SIG-M5 treated with dmso at 0.1 percent for 504 hours (cell line): ENCODE measurements around the gene CHD8.
"Not testable (repeated sequence)": the region's sequence is repeated elsewhere in the genome, so short reads cannot be mapped to it uniquely, and the experiment has no call there.

Experiments used
- DNase-seq: peaks from one replicate; lab custom pipeline; 2025; ENCODE audit not compliant: unreplicated experiment; lab: John Stamatoyannopoulos, UW

Gene CHD8, protein sequence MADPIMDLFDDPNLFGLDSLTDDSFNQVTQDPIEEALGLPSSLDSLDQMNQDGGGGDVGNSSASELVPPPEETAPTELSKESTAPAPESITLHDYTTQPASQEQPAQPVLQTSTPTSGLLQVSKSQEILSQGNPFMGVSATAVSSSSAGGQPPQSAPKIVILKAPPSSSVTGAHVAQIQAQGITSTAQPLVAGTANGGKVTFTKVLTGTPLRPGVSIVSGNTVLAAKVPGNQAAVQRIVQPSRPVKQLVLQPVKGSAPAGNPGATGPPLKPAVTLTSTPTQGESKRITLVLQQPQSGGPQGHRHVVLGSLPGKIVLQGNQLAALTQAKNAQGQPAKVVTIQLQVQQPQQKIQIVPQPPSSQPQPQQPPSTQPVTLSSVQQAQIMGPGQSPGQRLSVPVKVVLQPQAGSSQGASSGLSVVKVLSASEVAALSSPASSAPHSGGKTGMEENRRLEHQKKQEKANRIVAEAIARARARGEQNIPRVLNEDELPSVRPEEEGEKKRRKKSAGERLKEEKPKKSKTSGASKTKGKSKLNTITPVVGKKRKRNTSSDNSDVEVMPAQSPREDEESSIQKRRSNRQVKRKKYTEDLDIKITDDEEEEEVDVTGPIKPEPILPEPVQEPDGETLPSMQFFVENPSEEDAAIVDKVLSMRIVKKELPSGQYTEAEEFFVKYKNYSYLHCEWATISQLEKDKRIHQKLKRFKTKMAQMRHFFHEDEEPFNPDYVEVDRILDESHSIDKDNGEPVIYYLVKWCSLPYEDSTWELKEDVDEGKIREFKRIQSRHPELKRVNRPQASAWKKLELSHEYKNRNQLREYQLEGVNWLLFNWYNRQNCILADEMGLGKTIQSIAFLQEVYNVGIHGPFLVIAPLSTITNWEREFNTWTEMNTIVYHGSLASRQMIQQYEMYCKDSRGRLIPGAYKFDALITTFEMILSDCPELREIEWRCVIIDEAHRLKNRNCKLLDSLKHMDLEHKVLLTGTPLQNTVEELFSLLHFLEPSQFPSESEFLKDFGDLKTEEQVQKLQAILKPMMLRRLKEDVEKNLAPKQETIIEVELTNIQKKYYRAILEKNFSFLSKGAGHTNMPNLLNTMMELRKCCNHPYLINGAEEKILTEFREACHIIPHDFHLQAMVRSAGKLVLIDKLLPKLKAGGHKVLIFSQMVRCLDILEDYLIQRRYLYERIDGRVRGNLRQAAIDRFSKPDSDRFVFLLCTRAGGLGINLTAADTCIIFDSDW (N-terminal part only)

DNA sequence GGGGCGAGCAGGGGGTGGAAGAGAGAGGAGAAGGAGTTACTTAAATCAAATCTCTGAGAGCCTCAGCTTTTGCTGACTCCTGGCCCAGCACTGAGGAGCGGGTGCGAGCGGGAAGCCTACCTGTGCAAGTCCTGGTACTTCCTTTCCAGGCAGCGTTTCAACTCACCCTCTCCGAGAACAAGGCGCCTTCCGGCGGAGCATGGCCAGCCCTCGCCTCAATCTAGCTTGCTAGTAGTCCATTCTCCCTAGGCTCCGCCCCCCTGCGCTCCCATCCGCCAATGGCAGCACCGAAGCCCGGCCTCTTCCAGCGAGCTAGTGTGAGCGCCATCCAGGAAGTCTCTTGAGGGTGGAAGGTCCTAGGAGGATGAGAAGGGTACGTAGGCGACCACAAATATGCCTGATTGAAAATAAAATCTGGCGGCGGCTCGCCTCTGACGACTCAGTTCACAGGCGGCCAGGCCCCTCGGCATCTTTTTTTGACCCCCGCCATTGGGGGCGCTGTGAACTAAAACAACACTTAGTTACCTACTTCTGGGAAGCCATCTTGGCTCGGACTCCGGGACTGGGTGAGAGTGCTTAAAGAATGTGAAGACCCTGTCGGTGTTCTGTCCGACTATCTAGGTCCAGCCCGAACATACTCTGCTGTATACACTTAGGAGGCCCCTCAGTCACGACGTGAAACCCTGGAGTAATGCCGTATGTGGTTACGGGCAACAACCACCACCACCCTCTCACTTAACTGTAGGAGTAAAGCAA is at the start of gene CHD8:
CHD8 (minus strand) TSS at position 212 of the 756 bp plus-strand sequence. CDS start 24,480 bp downstream, outside the sequence.
- peak; percentile 100 for DNase-seq

DNA sequence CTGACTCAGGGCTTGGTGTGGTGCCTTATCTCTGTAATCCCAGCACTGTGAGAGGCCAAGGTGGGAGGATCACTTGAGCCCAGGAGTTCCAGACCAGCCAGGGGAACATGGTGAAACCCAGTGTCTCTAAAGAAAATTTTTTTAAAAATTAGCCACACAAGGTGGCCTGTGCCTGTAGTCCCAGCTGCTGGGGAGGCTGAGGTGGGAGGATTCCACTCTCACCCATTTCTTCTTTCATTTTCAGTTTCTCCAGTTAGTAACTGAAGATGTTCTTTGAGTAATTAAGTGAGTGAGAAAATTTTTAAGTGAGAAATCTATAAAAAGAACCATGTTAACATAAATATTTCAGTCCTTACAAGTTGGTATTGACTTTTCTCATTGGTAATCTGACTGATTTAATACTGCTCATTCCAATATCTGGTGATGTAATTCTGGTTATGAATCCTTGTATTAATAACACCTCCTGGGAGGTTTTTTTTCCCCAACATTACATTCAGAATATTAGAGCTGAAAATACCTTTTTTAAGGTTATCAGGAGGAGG is 49.2 kb upstream of the CHD8 start:
- DNase-seq: no peak

DNA sequence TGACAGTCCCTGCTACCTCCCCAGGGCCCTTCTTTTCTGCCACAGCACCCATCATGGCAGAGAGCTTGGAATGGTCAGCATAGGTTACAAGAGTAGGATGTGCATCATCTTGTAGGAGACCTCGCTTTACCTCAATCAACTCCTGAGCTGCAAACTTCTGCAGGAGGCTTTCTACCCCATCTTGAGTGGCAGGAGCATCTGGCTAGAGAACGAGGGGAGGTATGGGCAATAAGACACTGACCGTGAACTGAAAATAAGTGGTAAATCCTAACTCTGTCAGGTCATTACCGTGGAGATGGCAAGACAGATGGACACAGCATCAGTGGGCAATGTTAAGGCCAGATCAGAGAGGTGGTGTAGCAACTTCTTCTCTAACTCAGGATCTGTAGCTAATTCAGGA is 47.5 kb upstream of the CHD8 start:
- DNase-seq: no peak

DNA sequence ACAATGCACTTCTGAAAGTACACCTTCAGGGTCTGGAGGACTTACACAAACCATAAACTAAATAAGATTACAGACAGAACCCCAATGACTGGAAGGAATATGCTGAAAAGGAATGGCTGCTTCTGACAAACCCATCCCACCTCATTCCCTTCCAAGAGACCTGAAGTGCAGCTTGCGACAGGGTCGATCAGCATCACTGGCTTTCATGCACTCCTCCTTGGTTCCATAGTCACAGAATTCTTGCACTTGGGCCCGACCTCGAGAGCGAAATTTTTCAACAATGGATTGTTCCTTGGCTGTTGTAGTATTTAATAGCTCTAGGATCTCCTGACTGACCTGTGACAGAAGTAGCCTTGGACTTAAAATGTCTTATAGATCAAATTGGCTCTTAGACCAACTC is 45.6 kb upstream of the CHD8 start:
- DNase-seq: no peak

DNA sequence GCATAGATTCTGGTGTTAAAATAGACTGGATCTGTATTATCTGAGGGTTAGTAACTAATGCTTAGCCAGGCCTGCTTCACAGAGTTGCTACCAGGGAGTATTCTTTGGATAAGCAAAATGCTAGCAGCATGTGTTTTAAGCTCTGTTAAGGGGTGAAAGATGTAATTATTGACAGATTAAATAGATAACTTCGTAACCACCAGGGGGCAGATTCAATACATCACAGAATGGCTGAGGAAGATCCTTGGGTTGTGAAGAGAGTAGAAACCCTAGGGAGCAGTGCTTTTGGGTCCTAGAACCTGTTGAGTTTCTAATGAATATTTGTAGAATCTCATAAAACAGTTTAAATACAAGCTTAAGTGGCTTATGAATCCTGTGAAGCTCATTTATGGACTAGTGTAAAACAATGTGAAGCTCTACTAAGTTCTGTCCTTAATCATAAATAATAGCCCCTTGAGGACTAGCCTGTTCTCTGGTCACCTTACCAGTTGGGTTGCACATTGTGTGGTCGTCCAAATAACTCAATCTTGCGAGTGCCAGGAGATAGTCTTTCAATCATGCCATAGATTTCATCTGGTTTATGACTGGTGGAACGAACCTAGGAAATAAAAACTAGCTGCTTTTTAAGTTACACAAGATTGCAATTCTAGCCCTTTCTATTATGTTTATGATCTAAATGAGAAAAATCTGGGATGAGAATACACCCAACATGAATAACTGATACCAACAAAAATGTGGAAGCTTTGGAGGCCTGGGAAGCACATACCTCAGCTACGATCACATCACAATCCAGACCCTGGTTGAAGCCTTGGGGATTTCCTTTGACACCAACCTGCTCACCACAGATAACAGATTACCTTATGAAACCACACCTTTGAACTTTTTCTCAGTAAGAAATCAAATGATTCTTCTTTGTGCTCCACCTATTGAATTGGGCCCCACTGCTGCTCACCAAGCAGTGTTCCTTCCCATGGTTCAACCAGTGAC is 42.9 kb upstream of the CHD8 start:
- peak; percentile 57 for DNase-seq

DNA sequence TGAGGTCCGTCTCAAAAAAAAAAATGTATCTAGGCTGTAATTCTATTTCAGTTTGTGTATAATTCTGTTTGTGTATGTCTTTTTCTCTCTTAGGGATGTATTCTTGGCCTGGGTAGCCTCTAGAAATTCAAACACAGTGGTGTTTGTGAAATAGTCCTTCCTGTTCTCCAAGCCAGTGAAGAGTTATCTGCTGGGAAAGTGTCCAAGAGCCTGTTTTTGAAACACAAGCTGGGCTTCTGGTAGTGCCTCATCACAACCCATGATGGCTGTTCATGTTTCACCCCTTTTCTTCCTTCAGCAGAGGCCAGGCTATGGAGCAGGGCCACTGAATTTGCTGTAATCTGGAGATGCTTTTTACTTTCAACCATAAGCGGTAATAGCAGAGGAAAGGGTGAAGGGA is 40.5 kb upstream of the CHD8 start:
- DNase-seq: no peak

DNA sequence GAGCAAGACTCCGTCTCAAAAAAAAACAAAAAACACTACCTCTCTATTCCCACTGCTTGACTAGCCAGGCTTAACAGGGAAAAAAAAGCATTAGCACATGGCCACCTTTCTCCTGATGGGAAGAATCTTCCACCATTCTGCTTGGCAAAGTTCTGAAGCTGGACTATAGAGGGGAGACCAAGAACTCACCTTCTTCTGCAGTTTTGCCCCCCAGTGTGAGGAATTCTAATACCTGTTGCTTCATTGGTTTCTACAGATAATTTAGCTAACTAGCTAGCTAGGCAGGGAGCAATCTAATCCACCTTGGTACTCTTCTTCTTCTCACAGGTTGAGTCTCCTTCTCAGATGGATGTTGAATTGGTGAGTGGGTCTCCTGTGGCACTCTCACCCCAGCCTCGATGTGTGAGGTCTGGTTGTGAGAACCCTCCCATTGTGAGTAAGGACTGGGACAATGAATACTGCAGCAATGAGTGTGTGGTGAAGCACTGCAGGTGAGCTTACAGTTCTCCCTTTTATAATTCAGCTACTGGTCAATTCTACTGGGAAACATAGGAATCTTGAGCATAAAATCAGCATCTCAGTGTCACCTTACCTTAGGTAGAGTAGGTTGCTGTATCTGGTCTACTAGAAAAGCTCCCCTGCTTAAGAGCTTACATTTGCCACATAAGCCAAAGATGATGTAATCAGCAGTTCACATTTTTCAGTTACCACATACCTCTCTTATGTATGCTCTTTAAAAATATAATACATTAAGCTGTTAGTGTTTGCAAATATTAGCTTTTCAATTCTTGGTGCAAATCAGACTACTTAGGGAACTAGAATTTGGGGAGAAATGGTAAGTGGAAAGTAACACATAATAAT is 39.2 kb upstream of the CHD8 start:
- peak; percentile 4 for DNase-seq

DNA sequence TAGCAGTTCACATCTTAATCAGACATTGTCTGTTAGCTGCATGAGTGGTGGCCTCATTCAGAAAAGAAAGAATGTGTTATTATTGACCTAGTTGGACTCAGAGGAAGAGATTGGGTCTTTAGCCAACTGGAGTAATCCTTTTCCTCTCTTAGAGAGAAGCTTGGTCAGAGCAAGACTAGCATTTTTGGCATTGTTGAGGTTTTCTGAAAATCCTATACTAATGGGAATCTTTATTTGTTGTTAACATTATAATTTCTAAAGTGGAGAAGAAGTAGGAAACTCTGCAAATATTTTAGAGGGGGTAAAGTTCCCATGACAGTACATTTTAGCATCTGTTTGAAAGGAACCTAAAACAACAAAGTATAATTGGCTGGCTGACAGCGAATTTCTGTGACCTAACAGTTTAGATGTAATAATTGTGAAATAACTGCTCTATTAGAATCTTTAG is 30.7 kb upstream of the CHD8 start:
- no peak for DNase-seq

DNA sequence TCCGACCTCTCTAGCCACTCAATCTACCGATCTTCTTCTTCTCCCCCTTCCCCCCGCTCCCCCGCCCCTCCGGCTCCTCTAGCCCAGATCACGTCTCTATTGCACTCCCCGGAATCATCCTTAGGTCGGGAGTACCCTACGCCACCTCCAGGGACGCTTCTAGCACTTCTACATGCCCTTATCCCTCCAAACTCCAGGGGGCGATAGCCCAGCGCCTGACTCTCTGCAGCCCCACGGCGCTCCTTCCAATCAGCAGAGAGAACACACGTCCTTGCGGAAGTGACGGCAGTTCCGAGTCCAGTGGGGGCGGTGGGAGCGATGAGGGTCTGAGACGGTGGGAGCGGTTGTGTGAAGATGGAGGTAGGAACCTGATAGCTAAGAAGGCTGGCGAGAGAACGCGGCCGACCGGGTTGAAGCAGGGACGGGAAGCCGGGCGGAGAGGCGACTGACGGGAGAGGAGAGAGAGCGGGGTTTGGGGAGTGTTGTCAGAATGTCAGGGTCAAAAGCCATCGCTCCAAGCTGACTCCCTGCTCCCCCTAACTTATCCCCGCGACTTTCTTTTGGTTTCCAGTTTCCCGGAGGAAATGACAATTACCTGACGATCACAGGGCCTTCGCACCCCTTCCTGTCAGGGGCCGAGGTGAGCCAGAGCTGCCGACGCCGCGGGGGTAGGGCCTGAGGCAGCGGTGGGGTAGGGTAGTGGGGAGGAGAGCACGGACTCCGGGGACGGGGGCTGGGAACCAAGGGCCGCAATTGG is 21.2 kb upstream of the CHD8 start, which contains the start of the genes RAB2B and TOX4:
RAB2B (minus strand) TSS at position 35 of the 757 bp plus-strand sequence. CDS start 87 bp downstream, outside the sequence.
TOX4 (plus strand) TSS at position 271 of the 757 bp plus-strand sequence; CDS start at position 355, 84 bp downstream.
- DNase-seq: peak; percentile 100

DNA sequence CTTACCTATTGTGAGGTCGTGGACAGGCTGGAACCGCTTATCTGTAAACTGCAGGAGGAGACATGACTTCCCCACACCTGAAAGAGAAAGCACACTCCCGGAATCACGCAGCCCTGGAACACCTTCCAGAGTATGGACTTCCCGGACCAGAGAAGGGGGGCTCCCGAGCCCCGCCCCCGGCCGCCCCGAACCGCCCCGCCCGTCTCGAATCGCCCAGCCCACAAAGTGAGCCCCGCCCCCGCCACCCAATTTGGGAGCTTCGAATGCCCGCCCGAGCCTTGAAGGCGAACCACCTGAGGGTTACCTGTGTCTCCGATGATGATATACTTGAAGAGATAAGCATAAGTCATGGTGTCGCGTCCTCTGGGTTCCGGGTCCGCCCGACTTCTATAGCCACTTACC is 20.6 kb upstream of the CHD8 start:
- peak; percentile 83 for DNase-seq

DNA sequence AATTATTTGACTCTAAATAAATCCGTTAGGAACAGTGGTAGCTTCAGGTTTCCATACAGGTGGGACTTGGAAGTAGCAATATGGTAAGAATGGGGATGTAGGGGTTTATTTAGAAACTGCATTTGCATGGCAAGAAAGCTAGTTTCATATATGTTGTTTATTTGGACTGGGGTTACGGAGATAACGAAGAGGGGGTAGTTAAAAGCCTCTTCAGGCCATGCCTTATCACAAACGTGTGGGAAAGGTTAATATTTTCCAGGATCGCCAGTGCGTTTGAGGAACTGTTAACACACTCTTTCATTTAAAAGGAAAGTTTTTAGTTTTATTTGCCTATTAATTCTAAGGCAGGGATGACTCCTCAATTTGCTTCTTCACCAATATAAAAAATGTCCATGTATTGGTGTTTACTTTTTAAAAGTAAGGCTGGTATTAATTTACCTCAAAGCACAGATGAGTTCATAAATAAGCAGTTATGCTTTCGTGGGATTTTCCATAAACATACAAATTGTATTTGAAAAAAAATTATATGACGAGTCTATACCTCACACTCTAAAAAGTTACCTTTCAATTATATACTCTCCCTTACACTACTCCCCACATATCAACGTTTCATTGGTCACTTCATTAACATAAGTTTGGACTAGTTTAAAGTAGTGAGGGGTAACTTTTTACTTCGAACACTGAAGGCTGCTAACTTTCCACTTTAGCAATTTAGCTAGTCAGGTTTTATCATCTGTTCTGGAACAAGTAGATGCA is 20.0 kb upstream of the CHD8 start:
- peak; percentile 28 for DNase-seq

DNA sequence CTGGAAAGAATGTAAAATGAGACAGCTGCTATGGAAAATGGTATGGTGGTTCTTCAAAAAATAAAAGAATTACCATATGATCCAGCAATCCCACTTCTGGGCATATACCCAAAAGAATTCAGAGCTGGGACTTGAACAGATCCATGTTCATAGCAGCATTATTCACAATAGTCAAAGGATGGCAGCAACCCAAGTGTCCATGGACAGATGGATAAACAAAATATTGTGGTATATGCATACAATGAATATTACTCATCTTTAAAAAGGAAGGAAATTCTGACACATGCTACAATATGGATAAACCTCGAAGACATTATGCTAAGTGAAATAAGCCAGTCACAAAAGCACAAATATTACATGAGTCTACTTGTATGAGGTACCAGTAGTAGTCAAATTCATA is 11.7 kb upstream of the CHD8 start:
- no peak for DNase-seq

DNA sequence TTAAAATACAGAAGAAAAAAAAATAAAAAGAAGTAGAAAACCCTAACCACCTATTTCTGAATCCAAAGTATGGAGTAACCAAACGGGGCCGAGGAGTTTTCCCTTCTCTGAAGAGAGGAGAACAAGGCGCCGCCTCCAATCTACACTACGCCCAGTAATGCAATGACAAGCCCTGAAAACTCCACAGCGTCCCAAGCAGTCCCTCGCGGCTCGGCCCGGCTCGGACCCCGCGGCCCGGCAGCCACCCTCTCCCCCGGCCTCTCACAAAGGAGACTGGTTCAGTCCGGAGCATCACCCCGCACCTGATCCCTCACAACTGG is 371 bp downstream of the CHD8 start:
- no peak for DNase-seq

DNA sequence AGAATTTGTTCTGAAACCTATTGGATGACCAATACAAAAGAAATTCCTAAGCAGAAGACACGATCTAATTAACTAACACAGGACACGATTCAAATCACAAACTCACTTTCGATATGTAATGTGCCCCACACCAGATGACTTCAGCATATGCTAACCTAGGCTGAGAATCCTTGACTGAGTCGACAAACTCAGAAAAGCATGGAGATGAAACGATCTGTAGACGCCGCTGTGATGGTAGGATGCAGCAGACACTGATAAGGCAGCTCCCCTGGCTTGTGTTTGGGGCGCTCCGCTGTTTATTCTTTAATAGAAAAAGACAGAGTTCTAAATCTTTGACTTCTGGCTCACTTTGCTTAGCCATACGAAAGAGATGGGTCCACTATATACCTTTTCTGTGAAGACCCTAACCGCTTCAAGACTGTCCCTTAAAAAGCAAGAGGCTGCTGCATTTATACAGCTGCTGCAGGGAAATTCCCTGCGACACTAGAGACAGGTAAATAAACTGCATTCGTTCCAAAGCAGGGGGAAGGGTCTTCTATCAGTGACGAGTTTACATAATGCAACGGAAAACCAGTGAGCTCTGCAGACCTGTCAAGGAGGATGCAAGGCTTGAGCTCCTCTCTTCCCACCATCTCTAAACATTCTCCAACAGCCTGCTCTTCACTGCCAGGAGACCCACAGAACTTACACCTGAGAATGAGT is 929 bp downstream of the CHD8 start:
- DNase-seq: no peak

DNA sequence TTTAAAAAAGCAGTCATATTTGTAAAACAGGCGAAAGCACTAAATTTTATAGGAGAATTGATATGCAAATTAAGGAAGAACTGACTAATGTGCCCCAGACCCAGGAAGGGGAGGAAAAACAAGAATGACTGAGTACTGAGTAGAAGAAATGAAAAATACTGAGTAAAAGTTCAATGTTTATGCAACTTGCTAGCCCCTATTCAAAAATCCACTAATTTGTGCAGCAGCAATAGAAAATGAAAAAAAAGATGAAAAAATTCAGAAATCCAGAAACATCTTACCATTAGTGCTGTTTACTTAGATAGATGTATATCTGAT is 6.1 kb downstream of the CHD8 start:
- no peak for DNase-seq

DNA sequence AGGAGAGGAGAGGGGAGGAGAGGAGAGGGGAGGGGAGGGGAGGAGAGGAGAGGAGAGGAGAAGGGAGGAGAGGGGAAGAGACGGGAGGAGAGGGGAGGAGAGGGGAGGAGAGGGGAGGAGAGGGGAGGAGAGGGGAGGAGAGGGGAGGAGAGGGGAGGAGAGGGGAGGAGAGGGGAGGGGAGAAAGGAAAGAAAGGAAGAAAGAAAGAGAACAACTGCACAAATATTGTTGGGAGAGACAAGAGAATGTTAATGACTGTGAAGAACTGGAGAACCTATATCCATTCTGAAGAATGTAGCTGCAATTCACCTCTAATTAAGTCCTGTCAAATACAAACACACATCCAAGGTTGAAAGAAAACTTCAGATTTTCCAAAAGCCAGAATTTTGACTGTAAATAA is 13.3 kb downstream of the CHD8 start:
- DNase-seq: not testable (repeated sequence)
